Neural progenitor cell (in vitro differentiated cells): ENCODE data around the gene TMEM126A. TPM values are rescaled to one million over a fixed set of nuclear protein-coding genes. Genes with fewer than 3 reads are reported as not detected.

Experiments
- DNase-seq: peaks from one replicate; pipeline ENCODE4 v3.0.0-alpha.2; 2016; ENCODE audit warnings: low spot score
- H2AFZ ChIP-seq: fragments of 200-600 bp; sonication (generic); replicated peaks from 2 replicates; pipeline ENCODE4 v1.6.1; 2016; ENCODE audit warnings: antibody characterized with exemption
- H3F3A ChIP-seq: fragments of 200-600 bp; sonication (generic); 2 replicates; pipeline ENCODE4 v1.6.1; 2016; ENCODE audit warnings: antibody characterized with exemption, low read depth
- H3K27ac ChIP-seq: fragments of 200-600 bp; sonication (generic); 2 replicates; pipeline ENCODE4 v1.5.1; 2016; ENCODE audit warnings: mild to moderate bottlenecking
- H3K27me3 ChIP-seq: fragments of 200-600 bp; sonication (generic); 2 replicates; pipeline ENCODE4 v1.6.1; 2016; ENCODE audit warnings: mild to moderate bottlenecking, moderate library complexity
- H3K36me3 ChIP-seq: fragments of 200-600 bp; sonication (generic); 2 replicates; pipeline ENCODE4 v1.5.1; 2016
- H3K4me1 ChIP-seq: fragments of 200-600 bp; sonication (generic); 2 replicates; pipeline ENCODE4 v1.6.1; 2016; ENCODE audit warnings: mixed run types
- H3K4me2 ChIP-seq: fragments of 200-600 bp; sonication (generic); 2 replicates; pipeline ENCODE4 v1.6.1; 2016
- H3K4me3 ChIP-seq: fragments of 200-600 bp; sonication (generic); 2 replicates; pipeline ENCODE4 v1.5.1; 2016
- H3K79me2 ChIP-seq: fragments of 200-600 bp; sonication (generic); 2 replicates; pipeline ENCODE4 v1.6.1; 2016; ENCODE audit warnings: low read depth
- H3K9ac ChIP-seq: fragments of 200-600 bp; sonication (generic); 2 replicates; pipeline ENCODE4 v1.6.1; 2016
- H3K9me3 ChIP-seq: fragments of 200-600 bp; sonication (generic); 2 replicates; pipeline ENCODE4 v1.5.1; 2016; ENCODE audit warnings: low read depth
- H4K20me1 ChIP-seq: fragments of 200-600 bp; sonication (generic); 2 replicates; pipeline ENCODE4 v1.6.1; 2016; ENCODE audit warnings: low read depth
- H3K27ac Mint-ChIP-seq: 3 replicates; pipeline ENCODE4 v1.8.0; 2021; ENCODE audit warnings: mixed read lengths
- H3K27me3 Mint-ChIP-seq: 2 replicates; pipeline ENCODE4 v1.8.0; 2022; ENCODE audit warnings: low read depth, mild to moderate bottlenecking, inconsistent platforms, moderate library complexity, mixed read lengths; ENCODE audit not compliant: insufficient read depth
- H3K36me3 Mint-ChIP-seq: 3 replicates; pipeline ENCODE4 v1.8.0; 2021; ENCODE audit warnings: mixed read lengths
- H3K4me1 Mint-ChIP-seq: 3 replicates; pipeline ENCODE4 v1.8.0; 2021; ENCODE audit warnings: mixed read lengths
- H3K4me3 Mint-ChIP-seq: 3 replicates; pipeline ENCODE4 v1.8.0; 2021; ENCODE audit warnings: mild to moderate bottlenecking, moderate library complexity, mixed read lengths
- H3K9me3 Mint-ChIP-seq: 3 replicates; pipeline ENCODE4 v1.8.0; 2020; ENCODE audit warnings: mixed read lengths
- EZH2 ChIP-seq: fragments of 200-600 bp; sonication (generic); IDR thresholded peaks from 2 replicates; pipeline ENCODE4 v1.6.1; 2017; ENCODE audit warnings: antibody characterized with exemption, mild to moderate bottlenecking, moderate library complexity
- EZH2phosphoT487 ChIP-seq: fragments of 200-600 bp; sonication (generic); IDR thresholded peaks from 2 replicates; pipeline ENCODE4 v1.6.1; 2017; ENCODE audit warnings: antibody characterized with exemption
- total RNA-seq: library from RNA; depleted of rRNA; stranded (reverse); fragments of >200 nt; gene quantifications from 2 replicates; pipeline ENCODE4 v1.2.3, GENCODE V29; 2015; ENCODE audit warnings: low replicate concordance
- TF ChIP-seq, protein P1 (sequence below): fragments of 200-600 bp; sonication (generic); IDR thresholded peaks from 2 replicates; pipeline ENCODE4 v1.5.1; 2017; ENCODE audit warnings: antibody characterized with exemption, mild to moderate bottlenecking

Gene TMEM126A
- total RNA-seq, 1 donor from 2014 or later: 47.9 TPM

DNA sequence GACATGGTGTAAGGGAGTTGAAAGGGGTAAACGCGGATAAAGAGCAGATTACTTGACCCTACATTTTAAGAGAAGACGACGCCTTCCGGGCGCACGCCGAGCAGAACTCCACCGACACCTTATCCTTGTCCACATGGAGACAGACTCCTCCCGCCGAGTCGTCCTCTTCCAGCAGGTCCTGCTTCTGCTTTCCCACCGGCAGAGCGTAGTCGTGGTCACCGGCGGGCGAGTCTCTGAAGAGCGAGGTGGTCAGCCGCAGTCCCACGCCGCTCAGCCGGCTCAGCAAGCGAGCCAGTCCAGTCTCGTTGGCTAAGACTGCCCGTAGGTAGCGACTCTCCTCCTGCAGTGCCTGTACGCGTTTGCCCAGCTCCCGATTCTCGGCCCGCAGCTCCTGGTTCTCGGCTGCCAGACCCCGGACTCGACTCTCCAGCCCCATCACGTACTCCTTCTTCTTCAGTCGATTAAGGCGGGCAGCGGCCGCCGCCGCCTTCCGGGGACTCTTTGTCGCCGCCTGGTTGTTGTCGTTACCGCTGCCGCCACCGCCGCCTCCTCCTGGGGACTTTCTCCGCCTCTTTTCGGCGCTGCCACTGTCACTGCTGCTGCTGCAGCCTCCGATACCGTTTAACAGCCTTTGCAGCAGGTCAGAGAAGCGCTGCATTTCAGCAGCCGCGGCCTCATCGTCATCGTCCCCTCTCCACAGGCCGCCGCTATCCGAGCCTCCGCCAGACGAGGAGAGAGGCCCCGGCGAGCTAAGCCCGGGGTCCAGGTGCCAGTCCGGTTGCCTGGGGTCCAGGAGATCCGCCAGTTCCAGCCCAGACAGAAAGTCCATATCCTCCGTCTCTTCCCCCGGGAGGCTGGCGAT lies 16.2 kb downstream of the TMEM126A start:
- TF ChIP-seq EZH2: no peak
- TF ChIP-seq, protein P1, sequence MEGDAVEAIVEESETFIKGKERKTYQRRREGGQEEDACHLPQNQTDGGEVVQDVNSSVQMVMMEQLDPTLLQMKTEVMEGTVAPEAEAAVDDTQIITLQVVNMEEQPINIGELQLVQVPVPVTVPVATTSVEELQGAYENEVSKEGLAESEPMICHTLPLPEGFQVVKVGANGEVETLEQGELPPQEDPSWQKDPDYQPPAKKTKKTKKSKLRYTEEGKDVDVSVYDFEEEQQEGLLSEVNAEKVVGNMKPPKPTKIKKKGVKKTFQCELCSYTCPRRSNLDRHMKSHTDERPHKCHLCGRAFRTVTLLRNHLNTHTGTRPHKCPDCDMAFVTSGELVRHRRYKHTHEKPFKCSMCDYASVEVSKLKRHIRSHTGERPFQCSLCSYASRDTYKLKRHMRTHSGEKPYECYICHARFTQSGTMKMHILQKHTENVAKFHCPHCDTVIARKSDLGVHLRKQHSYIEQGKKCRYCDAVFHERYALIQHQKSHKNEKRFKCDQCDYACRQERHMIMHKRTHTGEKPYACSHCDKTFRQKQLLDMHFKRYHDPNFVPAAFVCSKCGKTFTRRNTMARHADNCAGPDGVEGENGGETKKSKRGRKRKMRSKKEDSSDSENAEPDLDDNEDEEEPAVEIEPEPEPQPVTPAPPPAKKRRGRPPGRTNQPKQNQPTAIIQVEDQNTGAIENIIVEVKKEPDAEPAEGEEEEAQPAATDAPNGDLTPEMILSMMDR: peak; percentile 57
- Histone ChIP-seq H2AFZ (peak overlapping the region; percentile 97), H3K4me2 (peak overlapping the region; percentile 90), H3K9ac (peak overlapping the region; percentile 99), H3K27ac (peak overlapping the region; percentile 96), H3F3A (peaks cover 29% of the 10 kb centered on the region), H3K36me3 (peaks cover 32% of the 10 kb centered on the region), H3K79me2 (peaks cover 62% of the 10 kb centered on the region), H3K27me3 (no peaks in the 10 kb centered on the region), H3K9me3 (no peaks in the 10 kb centered on the region), H3K4me1 (peaks cover 34% of the 10 kb centered on the region), H3K4me3 (peak overlapping the region; percentile 97), H4K20me1 (peaks cover 56% of the 10 kb centered on the region)
- Mint-ChIP-seq H3K9me3 (no peaks in the 10 kb centered on the region), H3K27me3 (peaks cover 3% of the 10 kb centered on the region), H3K4me1 (peaks cover 42% of the 10 kb centered on the region), H3K36me3 (peaks cover 27% of the 10 kb centered on the region), H3K27ac (peak overlapping the region; percentile 97), H3K4me3 (peak overlapping the region; percentile 100)
- peak; percentile 92 for DNase-seq

DNA sequence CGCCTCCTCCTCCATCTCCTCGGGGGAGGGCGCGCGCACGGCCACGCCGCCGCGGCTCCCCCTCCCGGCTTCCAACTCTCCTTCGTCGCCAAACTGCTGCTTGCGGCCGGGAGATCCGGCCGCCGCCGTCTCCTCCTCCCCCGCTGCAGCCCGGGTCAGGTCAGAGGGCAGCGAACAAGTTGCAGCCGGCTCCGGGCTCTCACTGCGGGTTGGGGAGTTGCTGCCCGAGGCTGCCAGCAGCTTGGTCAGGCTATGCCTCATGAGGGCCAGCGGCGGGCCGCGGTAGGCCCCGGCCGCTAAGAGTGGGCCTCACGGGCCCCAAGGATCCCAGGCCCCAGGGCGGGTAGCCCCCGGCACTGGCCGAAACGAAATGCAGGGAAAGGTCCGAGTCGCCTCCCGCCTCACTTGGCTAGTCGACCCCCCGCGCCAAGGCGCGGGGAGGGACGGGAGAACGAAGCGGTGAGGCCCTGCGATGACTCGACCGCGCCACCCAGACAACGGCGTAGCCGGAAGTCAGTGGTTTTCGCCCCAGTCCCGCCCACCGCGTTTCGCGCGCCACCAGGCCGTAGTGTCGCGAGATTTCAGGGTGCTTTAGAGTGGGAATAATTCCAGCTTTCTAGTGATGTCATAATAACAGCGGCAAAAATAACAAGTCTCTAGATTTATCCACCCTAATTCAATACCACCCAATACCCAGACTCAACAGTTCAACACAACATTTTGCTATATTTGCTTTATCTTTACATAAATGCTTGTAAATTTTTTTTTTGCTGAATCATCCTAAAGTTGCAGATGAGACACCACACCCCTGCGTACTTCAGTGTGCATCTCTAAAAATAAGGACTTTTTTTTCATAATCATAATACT lies 17.1 kb downstream of the TMEM126A start, which contains the start of gene CREBZF:
CREBZF (minus strand) TSS at position 515 of the 867 bp plus-strand sequence; CDS start at position 261, 254 bp downstream.
- Histone ChIP-seq H3K27ac (peak within 1 kb of the TSS; percentile 96), H3F3A (peaks cover 26% of the 10 kb centered on the region), H3K4me3 (peak within 1 kb of the TSS; percentile 97), H3K4me1 (peaks cover 28% of the 10 kb centered on the region), H4K20me1 (peaks cover 48% of the 10 kb centered on the region), H3K9me3 (no peaks in the 10 kb centered on the region), H2AFZ (peak within 1 kb of the TSS; percentile 97), H3K27me3 (no peaks in the 10 kb centered on the region), H3K9ac (peak within 1 kb of the TSS; percentile 99), H3K36me3 (peaks cover 28% of the 10 kb centered on the region), H3K79me2 (peaks cover 53% of the 10 kb centered on the region), H3K4me2 (peak within 1 kb of the TSS; percentile 90)
- DNase-seq: peak; percentile 97
- Mint-ChIP-seq H3K4me1 (peaks cover 36% of the 10 kb centered on the region), H3K36me3 (peaks cover 21% of the 10 kb centered on the region), H3K4me3 (peak within 1 kb of the TSS; percentile 100), H3K27me3 (peaks cover 3% of the 10 kb centered on the region), H3K27ac (peak within 1 kb of the TSS; percentile 97), H3K9me3 (no peaks in the 10 kb centered on the region)
- TF ChIP-seq EZH2: no peak

DNA sequence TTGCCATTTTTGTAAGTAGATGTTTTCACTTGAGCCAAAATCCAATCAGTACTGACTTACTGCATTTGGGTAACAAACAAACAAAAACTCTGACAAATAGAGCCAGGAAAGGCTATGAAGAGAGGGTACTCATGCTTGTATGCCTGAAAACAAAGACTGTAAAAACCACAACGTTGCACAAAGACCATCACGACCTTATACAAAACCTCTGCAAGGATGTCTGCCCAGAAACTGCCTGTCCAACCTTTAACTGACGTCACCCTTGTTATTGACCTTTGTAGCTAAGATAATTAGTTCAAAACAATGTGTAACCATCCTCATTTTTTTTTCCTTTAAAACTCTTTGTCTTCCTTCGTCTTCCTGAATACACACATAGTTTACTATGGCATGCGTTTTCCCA lies 18.0 kb downstream of the TMEM126A start:
- H3K36me3 ChIP-seq: peaks cover 19% of the 10 kb centered on the region
- peak overlapping the region; percentile 90 for H3K4me2 ChIP-seq
- peaks cover 39% of the 10 kb centered on the region for H4K20me1 ChIP-seq
- Mint-ChIP-seq H3K36me3 (peaks cover 15% of the 10 kb centered on the region), H3K4me3 (peak overlapping the region; percentile 100), H3K27ac (peak overlapping the region; percentile 74), H3K27me3 (peaks cover 3% of the 10 kb centered on the region), H3K4me1 (peaks cover 28% of the 10 kb centered on the region), H3K9me3 (no peaks in the 10 kb centered on the region)
- H3F3A ChIP-seq: peaks cover 23% of the 10 kb centered on the region
- peak overlapping the region; percentile 97 for H2AFZ ChIP-seq
- H3K4me1 ChIP-seq: peaks cover 19% of the 10 kb centered on the region
- no peak overlapping the region for H3K27ac ChIP-seq
- H3K79me2 ChIP-seq: peaks cover 45% of the 10 kb centered on the region
- H3K27me3 ChIP-seq: no peaks in the 10 kb centered on the region
- peak overlapping the region; percentile 97 for H3K4me3 ChIP-seq
- TF ChIP-seq, protein P1: no peak
- no peak for TF ChIP-seq EZH2
- TF ChIP-seq EZH2phosphoT487: no peak
- no peak for DNase-seq
- H3K9ac ChIP-seq: no peak overlapping the region
- H3K9me3 ChIP-seq: no peaks in the 10 kb centered on the region
